ENCODE measurements around the gene UBQLN2. TPM values are rescaled to one million over a fixed set of nuclear protein-coding genes. Genes with fewer than 3 reads are reported as not detected.

Gene UBQLN2
- total and polyA plus RNA-seq, 10 of the 15 experiments (the other 5 are each of a cell fraction or from before 2014, with no cell fraction given), result 2.4 to 41.3 (median 17.0) TPM

GRCh38 chrX:56569378-56570057, 6.1 kb downstream of the UBQLN2 start:
- WGBS (ENCODE audit: insufficient coverage, insufficient replicate concordance, low lambda C conversion rate, missing lambda C conversion rate), result 6% methylated on average over 6 of the region's 6 CpGs
- FAIRE-seq (no peak), ATAC-seq (peak; percentile 53)
- TF ChIP-seq HDGF (IDR thresholded peaks at IDR 0.05), result no peak
- peak; percentile 60 to 85 for TF ChIP-seq BHLHE40 (IDR thresholded peaks at IDR 0.05; ENCODE audit: borderline replicate concordance in 1 of 2, low read depth in 2 of 2, low read length in 1 of 2)
- TF ChIP-seq PAX5 (IDR thresholded peaks at IDR 0.05; ENCODE audit: borderline replicate concordance, low read depth, low read length), result no peak
- no peak for TF ChIP-seq HCFC1 (IDR thresholded peaks at IDR 0.05; ENCODE audit: low read length)
- TF ChIP-seq TAF1 (IDR thresholded peaks at IDR 0.05; ENCODE audit: borderline replicate concordance, low read depth, low read length), result no peak
- TF ChIP-seq MAX (IDR thresholded peaks at IDR 0.05; ENCODE audit: low read depth, low read length), result no peak
- no peak for TF ChIP-seq CBX5 (IDR thresholded peaks at IDR 0.05; ENCODE audit: low read depth)
- no peak for TF ChIP-seq E4F1 (IDR thresholded peaks at IDR 0.05; ENCODE audit: borderline replicate concordance, partially characterized antibody)
- no peak for TF ChIP-seq ELK1 (IDR thresholded peaks at IDR 0.05; ENCODE audit: low read depth, low read length)
- TF ChIP-seq YBX1 (IDR thresholded peaks at IDR 0.05), result no peak
- peak; percentile 62; the same call in 1 of the 2 replicates for TF ChIP-seq RAD51 (IDR thresholded peaks at IDR 0.05)
- no peak for TF ChIP-seq CUX1 (IDR thresholded peaks at IDR 0.05; ENCODE audit: insufficient replicate concordance, low read depth, low read length)

More at GRCh38 chrX:56569378-56570057, 6.1 kb downstream of the UBQLN2 start:
- ChIA-PET RAD21 (ENCODE audit: unreplicated experiment) (no interaction called here), SMC1A (ENCODE audit: uncharacterized antibody, unreplicated experiment) (interaction anchor here (0.5 to 3.2 kb wide), 3 partner anchors 10 to 158 kb away, joined by 3 to 11 read pairs (median 6); partner anchors contain the start of gene NBDY), POLR2A (interaction anchor here (0.6 kb wide), 1 partner anchor 26 kb away, joined by 3 read pairs; no protein-coding TSS in a partner anchor), CTCF (interaction anchor here (0.6 to 1.2 kb wide), 4 partner anchors 9 to 164 kb away, joined by 3 to 4 read pairs (median 3); no protein-coding TSS in a partner anchor)
- DNase-seq (ENCODE audit: low read depth, low spot score), result no peak
- in situ Hi-C loops (cut with MboI) (loop anchor here (25.0 kb wide), 5 partner anchors 168 to 1407 kb away; partner anchors contain the start of genes NBDY, SPIN2A, SPIN3 and ZXDA), intact Hi-C loops (cut with micrococcal nuclease; ENCODE audit: unreplicated experiment) (loop anchor here (5.0 to 10.0 kb wide), 2 partner anchors 285 to 652 kb away; no protein-coding TSS in a partner anchor)
- Histone ChIP-seq H3K4me3 (no peak overlapping the region), H3K4me1 (ENCODE audit: control insufficient read depth, insufficient read depth, low read length) (no peaks in the 10 kb centered on the region), H3K9ac (ENCODE audit: control insufficient read depth, insufficient read depth, low read length) (no peak overlapping the region), H3K9me3 (replicated peaks; ENCODE audit: control insufficient read depth, insufficient read depth, low read length) (no peaks in the 10 kb centered on the region), H2AFZ (ENCODE audit: control insufficient read depth, low read depth, low read length) (no peak overlapping the region), H4K20me1 (ENCODE audit: control insufficient read depth, insufficient read depth) (no peaks in the 10 kb centered on the region; the same call in 1 of the 2 replicates), H3K4me2 (ENCODE audit: control insufficient read depth, insufficient read depth) (peak overlapping the region; percentile 59), H3K36me3 (ENCODE audit: control insufficient read depth in 2 of 2, insufficient read depth in 2 of 2, low read length in 1 of 2) (no peaks in the 10 kb centered on the region; a peak in 1 of 4 replicates), H3K27ac (ENCODE audit: control insufficient read depth, insufficient read depth) (peak overlapping the region; percentile 24), H3K27me3 (replicated peaks in 1 of 2; ENCODE audit: control insufficient read depth in 2 of 2, insufficient read depth in 2 of 2, low read length in 1 of 2) (no peaks in the 10 kb centered on the region), H3K79me2 (ENCODE audit: control insufficient read depth, insufficient read depth, low read length) (peaks cover 49% of the 10 kb centered on the region)
- BruUV-seq (replicated peaks), result no TSS peak
